GM21526 (cell line): ENCODE data around the gene HTT.
"Not testable (repeated sequence)": the region's sequence is repeated elsewhere in the genome, so short reads cannot be mapped to it uniquely, and the experiment has no call there.

Experiments
- ATAC-seq: cut with Tn5 transposase; IDR thresholded peaks from one replicate; pipeline ENCODE4 v1.9.1; 2021; ENCODE audit warnings: moderate library complexity; ENCODE audit not compliant: unreplicated experiment, low FRiP score

Gene HTT

GRCh38 chr4:3116955-3117354 lies 42.5 kb downstream of the HTT start:
- no peak for ATAC-seq

- ATAC-seq = no peak
Measured at GRCh38 chr4:3118312-3118711, 43.8 kb downstream of the HTT start.

- ATAC-seq = no peak
Measured at GRCh38 chr4:3119464-3119863, 45.0 kb downstream of the HTT start.

GRCh38 chr4:3121110-3121509 lies 46.6 kb downstream of the HTT start:
- no peak for ATAC-seq

GRCh38 chr4:3121596-3121995 lies 47.1 kb downstream of the HTT start:
- no peak for ATAC-seq

GRCh38 chr4:3122081-3122563 lies 47.6 kb downstream of the HTT start:
- ATAC-seq = no peak

- no peak for ATAC-seq
Measured at GRCh38 chr4:3123181-3123671, 48.7 kb downstream of the HTT start.

GRCh38 chr4:3124070-3124767 lies 49.7 kb downstream of the HTT start:
- no peak for ATAC-seq

- no peak for ATAC-seq
Measured at GRCh38 chr4:3127112-3127511, 52.6 kb downstream of the HTT start.

GRCh38 chr4:3128058-3128457 lies 53.6 kb downstream of the HTT start:
- no peak for ATAC-seq

- no peak for ATAC-seq
Measured at GRCh38 chr4:3128976-3129375, 54.5 kb downstream of the HTT start.

GRCh38 chr4:3130201-3130600 lies 55.7 kb downstream of the HTT start:
- no peak for ATAC-seq

GRCh38 chr4:3130826-3131225 lies 56.3 kb downstream of the HTT start:
- ATAC-seq = no peak

- ATAC-seq = no peak
Measured at GRCh38 chr4:3134201-3134600, 59.7 kb downstream of the HTT start.

- no peak for ATAC-seq
Measured at GRCh38 chr4:3135155-3136011, 60.9 kb downstream of the HTT start.

GRCh38 chr4:3136454-3136853 lies 62.0 kb downstream of the HTT start:
- no peak for ATAC-seq

GRCh38 chr4:3137908-3138307 lies 63.4 kb downstream of the HTT start:
- ATAC-seq = no peak

GRCh38 chr4:3145234-3145924 lies 70.9 kb downstream of the HTT start:
- no peak for ATAC-seq

- no peak for ATAC-seq
Measured at GRCh38 chr4:3148926-3149325, 74.4 kb downstream of the HTT start.

GRCh38 chr4:3151238-3151637 lies 76.8 kb downstream of the HTT start:
- not testable (repeated sequence) for ATAC-seq

- no peak for ATAC-seq
Measured at GRCh38 chr4:3157366-3157765, 82.9 kb downstream of the HTT start.
